Measurements from ENCODE around the gene LANCL2.

LANCL2 gene

GRCh38 chr7:55483046-55483445, 117.9 kb downstream of the LANCL2 start:
- Mint-ChIP-seq H3K9me3 (no peaks in the 10 kb centered on the region), H3K4me1 (ENCODE audit: low read depth) (peaks cover under 1% of the 10 kb centered on the region), H3K36me3 (ENCODE audit: low read depth) (peaks cover 89% of the 10 kb centered on the region), H3K4me3 (no peak overlapping the region), H3K27me3 (no peaks in the 10 kb centered on the region), H3K27ac (no peak overlapping the region)
- intact Hi-C loops (cut with micrococcal nuclease): no loop called here

Measured in dendritic cell treated with granulocyte-macrophage colony-stimulating factor and Interleukin-4, amounts not matched to agents 40 ng/mL and 50 ng/mL, for 4 days (primary cell).